CD14-positive monocyte (primary cell): ENCODE results near the gene CDH13. TPM values are rescaled to one million over a fixed set of nuclear protein-coding genes. Genes with fewer than 3 reads are reported as not detected.
A peak's percentile ranks its signal among the peaks of the same experiment; 100 is the strongest.

Source experiments
- DNase-seq, 3 donors: peaks; one replicate each; pipeline ENCODE4 v3.0.0-alpha.2; 2011 to 2022
- H2AFZ ChIP-seq: 2 replicates; pipeline ENCODE4 v1.6.0; 2012; ENCODE audit warnings: mild to moderate bottlenecking, low read depth, low read length, inconsistent platforms; ENCODE audit not compliant: insufficient read depth, poor library complexity, severe bottlenecking
- H3K27ac ChIP-seq, 2 donors: 1 replicate in 1 of 2; 2 replicates in 1 of 2; pipeline ENCODE4 v1.5.1; 2012 to 2013; ENCODE audit warnings: low read length in 2 of 2, control low read depth in 1 of 2, inconsistent platforms in 1 of 2, low read depth in 1 of 2, mild to moderate bottlenecking in 1 of 2
- H3K27me3 ChIP-seq, 2 donors: one replicate each; pipeline versions ENCODE4 v1.6.0 to v1.6.1; 2011 to 2013; ENCODE audit warnings: low read length in 2 of 2; ENCODE audit not compliant: control insufficient read depth in 2 of 2, insufficient read depth in 2 of 2
- H3K36me3 ChIP-seq, 2 donors: replicated peaks in 1 of 2; 1 replicate in 1 of 2; 2 replicates in 1 of 2; pipeline versions ENCODE4 v1.5.1 to v1.6.1; 2012 to 2013; ENCODE audit warnings: low read length in 2 of 2, control low read depth in 1 of 2, inconsistent platforms in 1 of 2, mild to moderate bottlenecking in 1 of 2; ENCODE audit not compliant: insufficient read depth in 2 of 2, control insufficient read depth in 1 of 2
- H3K4me1 ChIP-seq, 2 donors: 1 replicate in 1 of 2; 2 replicates in 1 of 2; pipeline versions ENCODE4 v1.5.1 to v1.6.1; 2012 to 2013; ENCODE audit warnings: low read length in 2 of 2, control low read depth in 1 of 2, inconsistent platforms in 1 of 2, mild to moderate bottlenecking in 1 of 2, moderate library complexity in 1 of 2; ENCODE audit not compliant: insufficient read depth in 2 of 2, control insufficient read depth in 1 of 2
- H3K4me2 ChIP-seq: replicated peaks from 2 replicates; pipeline ENCODE3; 2012; ENCODE audit warnings: low read length, moderate library complexity, mild to moderate bottlenecking; ENCODE audit not compliant: poor library complexity, severe bottlenecking; ENCODE audit errors: extremely low read depth
- H3K4me3 ChIP-seq, 3 experiments: fragments of 200-600 bp in 1 of 3; sonication (generic) in 1 of 3; replicated peaks in 1 of 3; 1 replicate in 2 of 3; 2 replicates in 1 of 3; pipeline ENCODE4 v1.5.1; 2011 to 2013; ENCODE audit warnings: low read length in 3 of 3, mild to moderate bottlenecking in 3 of 3, control low read depth in 2 of 3, low read depth in 2 of 3, inconsistent platforms in 1 of 3, moderate library complexity in 1 of 3
- H3K79me2 ChIP-seq: 2 replicates; pipeline ENCODE4 v1.6.0; 2012; ENCODE audit warnings: mild to moderate bottlenecking, control low read depth, inconsistent platforms, low read length, moderate library complexity; ENCODE audit not compliant: insufficient read depth
- H3K9ac ChIP-seq: 2 replicates; pipeline ENCODE4 v1.6.0; 2017; ENCODE audit warnings: low read length, mild to moderate bottlenecking; ENCODE audit not compliant: insufficient read depth, poor library complexity, severe bottlenecking
- H3K9me3 ChIP-seq, 2 donors: replicated peaks in 1 of 2; 1 replicate in 1 of 2; 2 replicates in 1 of 2; pipeline versions ENCODE4 v1.5.1 to v1.6.1; 2012 to 2013; ENCODE audit warnings: low read length in 2 of 2, control low read depth in 1 of 2; ENCODE audit not compliant: control insufficient read depth in 1 of 2, insufficient read depth in 1 of 2
- H4K20me1 ChIP-seq: 2 replicates; pipeline ENCODE4 v1.6.0; 2012; ENCODE audit warnings: mild to moderate bottlenecking, low read length, control low read depth, moderate library complexity; ENCODE audit not compliant: insufficient read depth
- H3K27ac Mint-ChIP-seq, 7 donors: one replicate each; pipeline ENCODE4 v1.8.0; 2020; ENCODE audit warnings: mild to moderate bottlenecking in 7 of 7, mixed read lengths in 7 of 7, moderate library complexity in 6 of 7, inconsistent platforms in 2 of 7
- H3K27me3 Mint-ChIP-seq, 3 donors: one replicate each; pipeline ENCODE4 v1.8.0; 2021 to 2022; ENCODE audit warnings: low read depth in 3 of 3, mild to moderate bottlenecking in 3 of 3, mixed read lengths in 3 of 3, moderate library complexity in 3 of 3, inconsistent platforms in 1 of 3
- H3K36me3 Mint-ChIP-seq, 2 donors: one replicate each; pipeline ENCODE4 v1.8.0; 2020; ENCODE audit warnings: mixed read lengths in 2 of 2, inconsistent platforms in 1 of 2, mild to moderate bottlenecking in 1 of 2
- H3K4me1 Mint-ChIP-seq: one replicate; pipeline ENCODE4 v1.8.0; 2020; ENCODE audit warnings: mild to moderate bottlenecking, mixed read lengths
- H3K4me3 Mint-ChIP-seq, 2 donors: one replicate each; pipeline ENCODE4 v1.8.0; 2020; ENCODE audit warnings: mild to moderate bottlenecking in 2 of 2, mixed read lengths in 2 of 2, moderate library complexity in 1 of 2
- H3K9me3 Mint-ChIP-seq, 7 donors: one replicate each; pipeline ENCODE4 v1.8.0; 2020 to 2022; ENCODE audit warnings: mixed read lengths in 7 of 7, mild to moderate bottlenecking in 6 of 7, moderate library complexity in 6 of 7, inconsistent platforms in 2 of 7
- CTCF ChIP-seq: fragments of 200-600 bp; IDR thresholded peaks from one replicate; pipeline ENCODE4 v1.8.0; 2022; ENCODE audit warnings: antibody characterized with exemption, mild to moderate bottlenecking
- WGBS: methylation state at CpG from one replicate; pipeline ENCODE4 v1.1.5; 2013; ENCODE audit warnings: missing lambda C conversion rate; ENCODE audit not compliant: insufficient coverage; 5-methylcytosine and 5-hydroxymethylcytosine counted together
- intact Hi-C, 2 donors: fragments of 100-400 bp; cut with micrococcal nuclease; formaldehyde crosslinking; loops; one replicate each; pipeline versions ENCODE4 v1.15.0 to v1.15.1; 2023
- polyA plus RNA-seq, 3 donors: library from polyadenylated mRNA; depleted of rRNA in 1 of 3; unstranded in 2 of 3; stranded (reverse) in 1 of 3; fragments of 300-500 nt in 2 of 3; fragments of >200 nt in 1 of 3; fragmentation: Illumina TruSeq in 2 of 3; gene quantifications; 1 replicate in 2 of 3; 2 replicates in 1 of 3; pipeline ENCODE4 v1.2.3, GENCODE V29; 2012 to 2021

CDH13 gene
- polyA plus RNA-seq, 3 donors, result 0.13 to 0.19 TPM; not detected in 1

- TF ChIP-seq CTCF, result no peak
- Histone ChIP-seq H3K9me3 (no peaks in the 10 kb centered on the region), H3K9ac (no peak overlapping the region)
These were observed 830.2 kb downstream of the CDH13 start for GRCh38 chr16:83456934-83457333.

GRCh38 chr16:83458612-83459011, 831.8 kb downstream of the CDH13 start:
- H3K27ac ChIP-seq, result no peak overlapping the region
- H3K9me3 Mint-ChIP-seq, result peaks cover 0 to 7% (median 0%) of the 10 kb centered on the region in 7 donors
- intact Hi-C loops, result no loop called here
- no peak overlapping the region for H3K4me3 ChIP-seq
- no peaks in the 10 kb centered on the region for H3K9me3 ChIP-seq
- no peak overlapping the region for H2AFZ ChIP-seq
- H3K36me3 Mint-ChIP-seq, result no peaks in the 10 kb centered on the region
- H3K4me1 Mint-ChIP-seq, result no peaks in the 10 kb centered on the region
- H3K4me3 Mint-ChIP-seq, result no peak overlapping the region
- H3K27ac Mint-ChIP-seq, result peak overlapping the region in 1 of 7 donors; percentile 28
- no peaks in the 10 kb centered on the region for H3K27me3 ChIP-seq
- H3K4me2 ChIP-seq, result no peak overlapping the region
- no peaks in the 10 kb centered on the region for H3K4me1 ChIP-seq
- H4K20me1 ChIP-seq, result no peaks in the 10 kb centered on the region
- no peaks in the 10 kb centered on the region for H3K36me3 ChIP-seq
- H3K9ac ChIP-seq, result no peak overlapping the region
- TF ChIP-seq CTCF, result no peak
- no peaks in the 10 kb centered on the region for H3K79me2 ChIP-seq
- DNase-seq, result no peak
- peaks cover 0 to 3% (median 0%) of the 10 kb centered on the region in 3 donors for H3K27me3 Mint-ChIP-seq
- WGBS, result 100% methylated on average over 3 of the region's 4 CpGs

More at GRCh38 chr16:83456934-83457333, 830.2 kb downstream of the CDH13 start:
- no peak overlapping the region for H3K4me2 ChIP-seq
- no peak overlapping the region for H2AFZ ChIP-seq
- H3K36me3 Mint-ChIP-seq, result no peaks in the 10 kb centered on the region
- no peak overlapping the region for H3K27ac ChIP-seq
- 84% methylated on average over 5 of the region's 8 CpGs for WGBS
- H4K20me1 ChIP-seq, result no peaks in the 10 kb centered on the region
- H3K27me3 Mint-ChIP-seq, result peaks cover 0 to 3% (median 0%) of the 10 kb centered on the region in 3 donors
- no peaks in the 10 kb centered on the region for H3K79me2 ChIP-seq
- no peak overlapping the region for H3K4me3 Mint-ChIP-seq
- no peaks in the 10 kb centered on the region for H3K4me1 Mint-ChIP-seq
- peaks cover 0 to 7% (median 0%) of the 10 kb centered on the region in 7 donors for H3K9me3 Mint-ChIP-seq
- H3K27me3 ChIP-seq, result no peaks in the 10 kb centered on the region
- no peak for DNase-seq
- H3K4me3 ChIP-seq, result no peak overlapping the region
- H3K36me3 ChIP-seq, result no peaks in the 10 kb centered on the region
- intact Hi-C loops, result no loop called here
- H3K4me1 ChIP-seq, result no peaks in the 10 kb centered on the region
- no peak overlapping the region for H3K27ac Mint-ChIP-seq
